Thymus (tissue), 11 donors: ENCODE measurements around the gene DAGLA. TPM values are rescaled to one million over a fixed set of nuclear protein-coding genes. Genes with fewer than 3 reads are reported as not detected.

Source experiments
- DNase-seq, 9 donors: peaks; one replicate each; pipeline ENCODE4 v3.0.0-alpha.2; 2013; ENCODE audit warnings: low spot score in 9 of 9, low read depth in 6 of 9, missing footprints in 1 of 9
- H3K27ac ChIP-seq, 2 donors: one replicate each; pipeline ENCODE4 v1.5.1; 2013; ENCODE audit warnings: control low read depth in 1 of 2, low read depth in 1 of 2, low read length in 1 of 2, mild to moderate bottlenecking in 1 of 2, moderate library complexity in 1 of 2
- H3K27me3 ChIP-seq, 2 donors: one replicate each; pipeline ENCODE4 v1.5.1; 2013; ENCODE audit warnings: low read length in 1 of 2; ENCODE audit not compliant: control insufficient read depth in 2 of 2, insufficient read depth in 1 of 2
- H3K36me3 ChIP-seq, 2 donors: one replicate each; pipeline ENCODE4 v1.5.1; 2013; ENCODE audit warnings: low read length in 1 of 2, mild to moderate bottlenecking in 1 of 2, moderate library complexity in 1 of 2; ENCODE audit not compliant: control insufficient read depth in 2 of 2, insufficient read depth in 2 of 2
- H3K4me1 ChIP-seq, 2 donors: one replicate each; pipeline ENCODE4 v1.5.1; 2013; ENCODE audit warnings: low read length in 2 of 2; ENCODE audit not compliant: control insufficient read depth in 2 of 2, insufficient read depth in 2 of 2
- H3K4me3 ChIP-seq, 2 donors: one replicate each; pipeline ENCODE4 v1.5.1; 2013; ENCODE audit warnings: low read length in 2 of 2, control low read depth in 1 of 2, mild to moderate bottlenecking in 1 of 2
- H3K9me3 ChIP-seq, 2 donors: one replicate each; pipeline ENCODE4 v1.5.1; 2013; ENCODE audit warnings: low read length in 1 of 2, mild to moderate bottlenecking in 1 of 2; ENCODE audit not compliant: control insufficient read depth in 2 of 2, insufficient read depth in 1 of 2
- WGBS: extraction: QIAGEN DNeasy Blood & Tissue Kit; methylation state at CpG from one replicate; pipeline ENCODE4 v1.1.7; 2013; 5-methylcytosine and 5-hydroxymethylcytosine counted together
- polyA plus RNA-seq: library from polyadenylated mRNA; stranded (reverse); fragments of 200-250 nt; gene quantifications from one replicate; pipeline ENCODE4 v1.2.3, GENCODE V29; 2013
- total RNA-seq: library from RNA; stranded (reverse); fragments of 120-200 nt; gene quantifications from one replicate; pipeline ENCODE4 v1.2.4, GENCODE V29; 2013
- donor health status: healthy.

The DAGLA gene
- total and polyA plus RNA-seq, 2 donors = 0.14 to 0.43 TPM

DNA sequence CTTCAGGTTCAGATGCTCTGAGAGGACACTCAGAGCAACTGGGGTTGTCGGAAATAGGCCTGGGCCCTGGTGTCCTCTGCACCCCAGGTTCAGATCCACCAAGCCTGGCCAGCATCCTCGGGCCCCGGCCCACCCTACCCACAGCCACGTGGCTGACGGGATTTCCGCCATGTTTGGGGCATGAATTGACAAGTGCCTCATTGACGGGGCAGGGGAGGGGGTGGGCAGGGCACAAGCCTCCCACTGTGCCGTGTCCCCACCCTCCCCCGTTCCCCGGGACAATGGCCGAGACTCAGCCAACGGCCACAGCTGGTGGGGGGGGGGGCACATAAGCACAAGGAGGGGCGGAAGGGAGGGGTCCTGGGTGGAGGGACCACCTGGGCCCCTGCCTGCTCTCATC, 80.8 kb downstream of the DAGLA start:
- Histone ChIP-seq H3K4me3 (no peak overlapping the region), H3K9me3 (no peaks in the 10 kb centered on the region), H3K27me3 (peaks cover 0 to 9% of the 10 kb centered on the region in 2 donors), H3K36me3 (no peaks in the 10 kb centered on the region), H3K4me1 (peaks cover 0 to 11% of the 10 kb centered on the region in 2 donors), H3K27ac (no peak overlapping the region)
- 91% methylated on average over 13 of the region's 13 CpGs for WGBS
- DNase-seq = no peak

DNA sequence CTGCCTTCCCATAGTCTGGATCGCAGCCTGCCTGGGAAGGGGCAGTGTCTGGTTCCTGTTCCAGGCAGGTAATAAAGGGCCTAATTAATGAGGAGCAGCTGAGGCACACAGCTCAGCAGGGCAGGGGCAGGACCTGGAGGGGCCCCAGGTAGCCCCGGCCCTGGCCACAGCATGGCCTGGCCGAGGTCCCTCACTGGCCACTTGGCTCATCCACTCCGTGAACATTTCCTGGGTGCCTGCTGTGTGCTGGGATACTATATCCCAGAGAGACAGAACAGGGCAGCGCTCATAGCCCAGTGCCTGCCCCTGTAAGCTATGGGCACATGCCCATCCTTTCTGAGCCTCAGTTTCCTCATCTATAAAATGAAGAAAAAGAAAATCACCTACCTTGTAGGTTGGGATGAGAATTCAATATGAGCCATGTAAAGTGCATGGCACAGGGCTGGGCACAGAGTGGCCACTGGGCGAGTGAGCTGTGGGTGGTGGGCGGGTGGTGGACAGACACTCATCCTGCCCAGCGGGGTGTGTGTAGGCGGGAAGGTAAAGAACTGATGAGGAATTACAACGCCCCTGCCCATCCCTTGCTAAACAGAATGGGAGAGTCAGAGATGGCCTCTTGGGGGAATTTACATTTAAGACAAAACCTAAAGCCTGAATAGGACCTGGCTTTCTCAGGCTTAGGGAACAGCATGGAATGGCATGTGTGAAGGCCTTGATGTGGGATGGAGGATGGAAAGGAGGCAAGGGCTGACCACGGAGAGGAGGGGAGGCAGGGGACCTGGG, 81.4 kb downstream of the DAGLA start:
- H3K4me1 ChIP-seq = peaks cover 0 to 6% of the 10 kb centered on the region in 2 donors
- no peaks in the 10 kb centered on the region for H3K9me3 ChIP-seq
- H3K36me3 ChIP-seq = no peaks in the 10 kb centered on the region
- H3K27ac ChIP-seq = no peak overlapping the region
- H3K27me3 ChIP-seq = peaks cover 0 to 9% of the 10 kb centered on the region in 2 donors
- no peak overlapping the region for H3K4me3 ChIP-seq
- DNase-seq = no peak
- 92% methylated on average over 11 of the region's 11 CpGs for WGBS

DNA sequence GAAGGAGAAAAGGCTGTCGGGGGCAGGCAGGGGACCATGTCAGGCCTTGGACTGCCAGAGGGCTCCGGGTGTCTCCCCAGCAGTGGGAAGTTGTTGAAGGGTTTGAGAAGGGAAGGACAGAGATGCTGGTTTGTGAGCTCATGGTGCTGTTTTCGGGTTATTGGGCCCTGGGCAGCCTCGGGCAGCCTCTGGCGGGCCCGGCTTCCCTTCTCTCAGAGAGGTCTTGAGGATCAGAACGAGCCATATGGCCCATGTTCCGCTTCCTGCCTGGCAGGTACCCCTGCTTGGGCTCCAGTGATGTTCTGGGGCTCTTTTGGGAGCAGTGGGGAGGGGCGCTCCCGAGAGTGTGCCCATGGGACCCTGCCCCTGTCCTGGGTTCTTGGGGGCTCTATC, 82.0 kb downstream of the DAGLA start:
- H3K36me3 ChIP-seq = no peaks in the 10 kb centered on the region
- H3K4me1 ChIP-seq = peaks cover 0 to 4% of the 10 kb centered on the region in 2 donors
- H3K27ac ChIP-seq = no peak overlapping the region
- WGBS = 84% methylated on average over 10 of the region's 10 CpGs
- H3K9me3 ChIP-seq = no peaks in the 10 kb centered on the region
- H3K4me3 ChIP-seq = no peak overlapping the region
- peaks cover 0 to 9% of the 10 kb centered on the region in 2 donors for H3K27me3 ChIP-seq
- no peak for DNase-seq

DNA sequence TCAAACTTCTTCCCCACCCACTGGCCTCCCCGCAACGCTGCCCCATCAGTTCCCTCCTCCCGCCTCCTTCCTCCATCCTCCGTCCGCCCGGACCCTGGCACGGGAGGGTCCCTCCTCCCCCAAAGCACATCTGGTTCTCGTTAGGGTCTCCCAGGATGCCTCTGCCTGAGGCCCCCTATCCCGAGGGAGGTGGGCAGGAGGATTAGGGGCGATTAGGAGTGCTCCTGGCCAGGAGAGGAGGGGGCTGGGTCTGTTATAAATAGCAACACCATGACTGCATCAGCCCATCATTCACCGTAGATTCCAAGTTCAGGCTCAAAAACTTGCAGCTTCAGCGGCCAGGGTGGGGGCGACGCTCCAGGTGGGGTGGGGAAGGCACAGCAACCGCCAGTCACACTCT, 82.6 kb downstream of the DAGLA start:
- no peak for DNase-seq
- Histone ChIP-seq H3K4me3 (no peak overlapping the region), H3K4me1 (peaks cover 0 to 4% of the 10 kb centered on the region in 2 donors), H3K36me3 (no peaks in the 10 kb centered on the region), H3K9me3 (no peaks in the 10 kb centered on the region), H3K27me3 (peaks cover 0 to 9% of the 10 kb centered on the region in 2 donors), H3K27ac (no peak overlapping the region)
- 54% methylated on average over 15 of the region's 15 CpGs for whole genome bisulfite sequencing

DNA sequence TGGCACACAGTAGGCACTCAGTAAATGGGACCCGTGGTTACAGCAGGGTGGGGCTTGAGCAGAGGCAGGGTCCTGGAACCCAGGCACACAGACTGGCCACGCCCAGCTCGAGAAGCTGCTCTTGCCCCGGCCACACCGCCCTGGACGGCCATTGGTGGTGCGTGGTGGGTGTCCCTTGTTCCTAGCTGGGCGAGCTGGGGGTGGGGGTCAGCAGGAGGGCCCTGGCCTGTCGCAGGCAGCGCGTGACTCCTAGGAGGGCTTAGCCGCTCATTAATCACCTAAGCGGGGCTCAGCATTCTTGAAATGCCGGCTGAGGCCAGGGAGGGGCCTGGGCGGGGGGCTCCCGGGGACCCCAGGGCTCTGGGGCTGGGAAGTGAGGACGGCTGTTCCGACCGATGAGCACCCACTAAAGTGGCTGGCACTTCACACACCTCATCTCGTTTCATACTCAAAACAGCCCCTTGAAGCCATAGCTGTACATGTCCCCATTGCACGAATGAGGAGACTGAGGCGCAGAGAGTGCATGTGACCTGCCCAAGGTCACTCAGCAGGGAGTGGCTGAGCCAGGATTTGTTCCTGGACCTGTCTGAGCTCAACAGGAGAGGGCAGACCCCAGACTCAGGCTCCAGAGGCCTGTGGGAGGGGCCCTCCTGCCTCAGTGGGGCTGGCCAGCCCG, 83.9 kb downstream of the DAGLA start:
- peaks cover 0 to 9% of the 10 kb centered on the region in 2 donors for H3K27me3 ChIP-seq
- H3K4me3 ChIP-seq = no peak overlapping the region
- no peaks in the 10 kb centered on the region for H3K9me3 ChIP-seq
- H3K4me1 ChIP-seq = peaks cover 0 to 2% of the 10 kb centered on the region in 2 donors
- no peaks in the 10 kb centered on the region for H3K36me3 ChIP-seq
- no peak for DNase-seq
- H3K27ac ChIP-seq = no peak overlapping the region
- 94% methylated on average over 23 of the region's 23 CpGs for WGBS

DNA sequence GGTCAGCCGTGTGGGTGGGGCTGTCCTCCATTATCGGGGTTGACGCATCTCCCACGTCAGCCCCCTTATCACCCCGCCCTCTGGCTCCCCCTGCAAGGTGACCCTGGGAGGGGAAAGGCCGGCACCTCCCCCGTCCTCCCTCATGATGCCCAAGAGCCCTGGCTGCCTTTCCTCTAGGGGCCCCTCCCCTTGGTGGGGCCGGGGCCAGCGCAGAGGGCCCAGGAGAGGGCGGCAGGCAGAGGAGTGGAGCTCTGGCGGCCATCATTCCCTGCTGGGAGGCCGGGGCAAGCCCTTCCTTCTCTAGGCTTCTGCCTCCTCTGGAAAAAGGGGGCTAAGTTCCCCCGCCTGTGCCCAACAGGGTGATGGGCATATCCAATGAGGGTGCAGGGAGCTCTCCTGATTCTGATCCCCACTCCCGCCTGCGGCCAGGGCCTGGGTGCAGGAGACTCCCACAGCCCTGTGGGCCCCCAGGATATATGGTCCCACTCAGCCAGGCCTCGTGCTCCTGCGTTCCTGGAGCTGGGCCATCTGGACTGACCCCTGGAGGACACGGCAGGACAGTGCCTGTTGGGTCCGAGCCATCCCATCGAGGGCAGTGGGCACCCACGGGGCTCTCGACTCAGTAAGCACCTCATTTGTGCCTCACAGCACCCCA, 84.5 kb downstream of the DAGLA start:
- H3K27me3 ChIP-seq = peaks cover 0 to 9% of the 10 kb centered on the region in 2 donors
- 89% methylated on average over 22 of the region's 22 CpGs for WGBS
- no peaks in the 10 kb centered on the region for H3K4me1 ChIP-seq
- no peak for DNase-seq
- no peak overlapping the region for H3K4me3 ChIP-seq
- H3K9me3 ChIP-seq = no peaks in the 10 kb centered on the region
- no peak overlapping the region for H3K27ac ChIP-seq
- H3K36me3 ChIP-seq = no peaks in the 10 kb centered on the region

- Histone ChIP-seq H3K4me1 (no peaks in the 10 kb centered on the region), H3K27ac (no peak overlapping the region), H3K9me3 (no peaks in the 10 kb centered on the region), H3K27me3 (peaks cover 0 to 9% of the 10 kb centered on the region in 2 donors), H3K4me3 (no peak overlapping the region), H3K36me3 (no peaks in the 10 kb centered on the region)
- DNase-seq = no peak
- WGBS = 95% methylated on average over 26 of the region's 26 CpGs
Measured at GRCh38 chr11:61765550-61766253, 85.5 kb downstream of the DAGLA start.

- H3K36me3 ChIP-seq = no peaks in the 10 kb centered on the region
- no peak for DNase-seq
- peaks cover 0 to 9% of the 10 kb centered on the region in 2 donors for H3K27me3 ChIP-seq
- 80% methylated on average over 13 of the region's 13 CpGs for WGBS
- H3K4me3 ChIP-seq = no peak overlapping the region
- H3K4me1 ChIP-seq = no peaks in the 10 kb centered on the region
- H3K27ac ChIP-seq = no peak overlapping the region
- no peaks in the 10 kb centered on the region for H3K9me3 ChIP-seq
Measured at GRCh38 chr11:61766353-61766841, 86.2 kb downstream of the DAGLA start.
